NCI-H1092 (cell line): ENCODE results near the gene ATXN1.

Experiments used
- DNase-seq: peaks from one replicate; lab custom pipeline; 2025; lab: John Stamatoyannopoulos, UW

The ATXN1 gene

DNA sequence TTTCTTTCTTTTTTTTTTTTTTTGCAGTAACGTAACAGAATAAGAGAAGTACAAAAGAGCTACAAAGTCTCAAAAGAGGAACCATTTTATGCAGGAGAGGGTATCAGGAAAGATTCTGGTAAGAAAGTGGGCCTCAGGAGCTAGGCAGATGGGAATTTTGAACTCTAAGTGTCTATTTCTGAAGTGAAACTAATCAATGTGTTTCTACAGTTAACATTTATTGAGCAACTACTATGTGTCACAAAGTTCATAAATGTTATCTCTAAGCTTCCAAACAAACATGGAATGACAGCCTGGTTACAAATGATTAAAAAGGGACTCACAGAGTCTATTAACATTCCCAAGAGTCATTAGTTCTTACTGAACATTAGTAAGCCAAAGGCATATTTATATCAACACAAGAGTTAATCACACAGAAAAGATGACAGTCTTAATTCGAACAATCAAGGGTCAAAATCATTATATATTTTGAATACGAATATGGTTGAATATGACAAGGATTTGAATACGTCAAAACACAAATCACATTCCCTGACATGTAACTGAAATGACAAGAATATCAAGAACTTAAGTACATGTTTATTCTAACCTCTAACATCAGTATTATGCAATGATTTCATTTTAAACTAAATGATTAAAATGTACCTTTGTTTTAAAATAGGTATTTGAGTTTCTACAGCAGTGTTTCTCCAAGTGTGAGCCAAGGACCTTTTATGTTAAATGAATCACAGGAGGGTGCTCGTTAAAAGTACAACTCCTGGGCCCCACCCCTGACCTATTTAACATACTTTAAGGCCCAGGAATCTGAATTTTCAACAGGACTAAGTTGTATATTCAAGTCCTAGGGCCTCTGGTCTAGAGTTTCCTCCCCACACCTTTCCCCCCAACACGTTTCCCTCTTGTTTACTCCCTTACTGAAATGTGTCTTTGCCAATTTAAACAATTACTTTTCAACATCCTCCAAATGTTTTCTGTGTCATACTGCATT, 89.7 kb downstream of the ATXN1 start:
- DNase-seq, result no peak

DNA sequence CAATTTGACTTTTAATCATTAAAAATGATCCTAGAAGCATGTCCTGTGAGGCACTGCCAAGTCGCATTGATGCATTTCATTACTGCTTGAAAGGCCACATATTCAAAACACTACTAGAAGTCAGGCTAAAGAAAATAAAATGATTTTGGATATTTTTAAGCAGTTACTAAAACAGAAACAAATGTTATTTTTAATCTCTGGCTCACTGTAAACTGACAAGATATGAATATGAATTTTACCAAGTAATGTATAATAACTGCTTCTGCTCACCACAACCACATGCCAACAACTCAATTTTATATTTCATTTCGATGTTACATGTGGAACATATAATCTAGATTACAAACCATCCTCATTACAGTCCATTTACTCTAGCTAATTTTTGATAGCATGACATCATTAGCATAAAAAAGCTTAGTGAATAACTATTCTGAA, 90.6 kb downstream of the ATXN1 start:
- DNase-seq, result no peak

DNA sequence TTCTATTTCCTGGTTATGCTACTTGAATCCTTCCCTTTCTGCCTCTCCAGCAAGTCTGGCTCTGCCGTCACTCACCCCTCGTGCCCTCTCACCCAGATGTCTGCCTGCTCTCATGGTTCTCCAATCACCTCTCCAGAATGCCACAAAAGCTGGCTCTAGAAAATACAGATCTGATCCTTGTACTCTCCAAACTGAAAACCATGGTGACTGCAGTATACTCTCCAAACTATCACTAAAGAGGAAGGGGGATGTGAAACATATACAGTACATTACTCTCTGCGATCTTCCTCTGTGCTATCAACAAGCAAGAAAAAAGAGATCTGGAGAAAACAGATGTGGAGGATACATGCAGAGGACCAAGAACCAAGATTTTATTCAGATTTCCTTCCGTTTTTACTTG, 91.1 kb downstream of the ATXN1 start:
- DNase-seq, result no peak

DNA sequence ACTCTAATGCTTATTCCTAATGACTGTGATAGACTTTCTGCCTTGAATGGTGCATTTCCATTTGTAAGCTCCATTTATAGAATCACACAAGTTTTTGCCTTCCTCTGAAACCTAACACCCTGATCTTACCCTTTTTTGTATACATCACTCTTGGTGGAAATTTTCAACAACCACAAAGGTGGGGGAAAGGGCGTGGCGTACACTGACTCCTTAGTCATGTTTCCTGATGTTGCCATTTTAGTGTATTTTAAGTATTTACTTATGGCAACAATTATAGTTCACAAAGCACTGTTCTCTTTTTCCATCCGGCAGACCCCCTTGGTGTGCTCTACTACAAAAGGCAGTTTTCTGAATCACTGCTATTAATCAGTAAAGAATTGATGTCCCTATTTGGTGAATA, 92.0 kb downstream of the ATXN1 start:
- DNase-seq, result no peak

DNA sequence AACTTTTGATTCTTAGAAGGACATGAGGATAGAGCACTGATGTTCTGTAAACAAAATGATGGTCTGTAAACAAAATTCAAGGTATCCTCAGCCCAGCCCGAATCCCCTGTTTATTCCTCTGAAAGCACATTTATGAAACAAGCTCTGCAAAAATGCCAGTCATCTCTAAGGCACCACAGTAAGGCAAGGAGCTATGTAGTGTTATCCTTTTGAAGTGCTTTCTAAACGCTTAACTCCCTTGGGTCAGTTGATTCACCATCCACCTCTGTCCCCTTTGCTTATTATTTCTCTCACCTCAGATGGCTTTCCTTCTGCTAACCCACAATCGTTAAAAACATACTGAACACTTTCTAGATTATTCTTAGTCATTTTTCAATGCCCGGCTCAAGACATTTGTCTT, 93.8 kb downstream of the ATXN1 start:
- DNase-seq, result no peak

DNA sequence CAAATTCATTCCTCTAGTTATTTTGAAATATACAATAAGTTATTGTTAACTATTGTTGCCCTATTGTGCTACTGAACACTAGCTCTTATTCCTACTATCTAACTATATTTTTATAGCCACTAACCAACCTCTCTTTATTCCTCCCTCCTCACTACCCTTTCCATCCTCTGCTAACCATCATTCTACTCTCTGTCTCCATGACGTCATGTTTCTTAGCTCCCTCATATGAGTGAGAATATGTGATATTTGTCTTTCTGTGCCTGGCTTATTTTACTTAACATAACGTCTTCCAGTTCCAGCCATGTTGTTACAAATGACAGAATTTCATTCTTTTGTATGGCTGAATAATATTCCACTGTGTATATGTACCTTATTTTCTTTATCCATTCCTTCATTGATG, 95.3 kb downstream of the ATXN1 start:
- no peak for DNase-seq

DNA sequence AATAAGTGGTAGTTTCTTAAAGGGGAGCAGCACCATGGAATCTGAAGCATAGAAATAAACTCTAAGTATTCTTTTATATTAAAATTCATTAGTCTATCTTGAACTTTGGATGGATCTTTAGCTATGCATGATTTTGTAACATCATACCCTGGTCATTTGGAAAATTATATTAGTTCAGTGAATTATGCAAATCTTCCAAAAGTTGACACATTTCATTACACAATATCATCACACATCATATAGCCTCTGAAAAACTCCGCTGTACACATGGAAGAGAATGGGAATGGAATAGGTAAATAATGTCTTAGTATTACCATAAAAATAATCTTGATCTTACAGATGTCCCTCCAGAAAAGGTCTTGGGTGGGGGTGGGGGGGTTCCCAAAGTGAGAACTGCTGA, 96.1 kb downstream of the ATXN1 start:
- no peak for DNase-seq

DNA sequence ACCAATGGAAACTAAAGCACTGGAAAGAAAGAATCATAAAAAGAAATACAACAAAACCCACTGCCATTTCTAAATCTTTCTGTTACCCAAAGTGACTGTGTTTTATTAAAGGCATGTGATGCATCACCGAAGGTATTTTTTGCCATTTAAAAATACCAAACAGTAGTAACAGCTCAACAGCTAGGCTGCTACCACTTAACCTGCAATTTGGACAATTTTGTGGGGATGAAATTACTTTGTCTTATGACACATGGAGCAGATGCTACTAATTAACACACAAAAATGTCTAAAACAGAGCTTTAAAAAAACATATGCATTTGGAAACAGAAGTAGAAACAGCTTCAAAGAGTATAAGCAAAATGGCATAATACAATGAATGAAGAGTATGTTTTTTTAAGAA, 97.4 kb downstream of the ATXN1 start:
- no peak for DNase-seq

DNA sequence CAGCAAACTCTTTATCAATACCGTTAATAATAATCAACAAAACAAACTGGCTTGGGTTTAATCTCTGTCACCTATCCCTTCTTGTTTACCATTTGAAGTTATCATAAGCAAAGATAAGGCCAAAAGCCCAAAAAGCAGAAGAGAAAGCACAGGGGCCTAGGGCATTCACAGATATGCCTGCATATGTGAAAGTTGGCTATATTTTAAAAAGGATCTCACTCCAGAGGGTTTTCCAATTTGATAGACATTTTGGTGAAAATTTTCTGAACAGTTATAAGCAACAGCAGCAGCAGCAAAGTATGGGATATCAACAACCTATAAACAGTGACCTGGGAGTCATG, 101.1 kb downstream of the ATXN1 start:
- DNase-seq, result no peak

DNA sequence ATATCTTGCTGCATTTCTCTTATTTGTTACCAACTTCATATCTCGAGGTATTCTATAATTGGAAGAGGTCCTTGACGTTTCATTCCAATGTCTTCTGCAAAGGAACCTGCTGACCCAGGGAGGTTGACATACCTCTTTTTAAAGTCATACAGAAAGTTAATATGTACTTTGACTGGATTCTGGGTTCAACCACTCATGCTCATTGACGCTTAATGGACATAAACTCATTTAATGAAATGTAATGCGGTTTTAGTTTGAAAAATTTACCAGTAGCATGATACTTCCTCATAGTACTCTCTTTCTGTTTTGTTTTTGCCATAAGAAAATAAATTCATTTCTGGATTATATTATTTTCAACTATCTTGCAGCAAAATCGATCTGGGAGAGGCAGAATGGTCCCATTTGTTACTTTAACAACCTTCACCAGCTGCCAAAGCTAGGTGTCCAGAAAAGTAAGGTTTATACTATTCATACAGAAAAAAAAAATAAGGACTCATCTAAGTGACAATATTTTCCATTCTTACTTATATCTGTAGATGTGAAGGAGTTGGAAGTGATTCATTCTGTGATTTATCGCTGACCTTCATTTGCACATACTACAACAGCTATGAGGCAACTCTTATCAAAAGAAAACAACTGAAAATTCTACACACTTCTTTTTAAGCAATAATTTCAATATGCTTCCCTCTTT, 101.6 kb downstream of the ATXN1 start:
- no peak for DNase-seq

DNA sequence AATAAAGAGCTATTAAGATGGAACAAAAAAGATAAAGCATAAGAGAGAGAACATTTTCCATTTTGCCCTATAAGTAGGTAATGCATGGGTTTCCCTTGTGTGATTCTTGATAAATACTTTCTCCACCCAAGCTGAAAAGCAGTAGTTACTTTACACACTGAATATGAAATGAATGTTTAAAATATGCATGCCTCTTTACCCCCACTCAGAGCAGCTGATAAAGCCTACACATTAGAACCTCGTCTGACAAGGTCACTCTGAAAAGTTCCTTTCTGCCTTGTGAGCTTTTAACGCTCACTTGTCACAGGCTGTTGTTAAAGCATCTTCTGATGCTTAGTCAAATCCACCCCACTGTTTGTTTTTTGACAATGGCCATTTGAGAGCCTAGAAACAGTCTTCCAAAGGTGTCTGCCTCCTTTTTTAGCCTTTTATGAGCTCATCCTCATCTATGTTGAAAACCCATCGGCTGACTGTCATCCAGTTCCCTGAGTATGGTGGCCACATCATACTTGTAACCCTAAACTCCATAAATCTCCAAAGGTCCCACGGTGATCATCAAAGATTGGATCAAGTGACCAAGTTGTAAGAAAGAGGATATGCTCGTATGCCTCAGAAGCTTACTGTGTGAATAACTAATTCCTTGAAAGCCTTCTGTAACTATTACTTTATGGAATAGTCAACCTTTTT, 102.8 kb downstream of the ATXN1 start:
- DNase-seq, result no peak

DNA sequence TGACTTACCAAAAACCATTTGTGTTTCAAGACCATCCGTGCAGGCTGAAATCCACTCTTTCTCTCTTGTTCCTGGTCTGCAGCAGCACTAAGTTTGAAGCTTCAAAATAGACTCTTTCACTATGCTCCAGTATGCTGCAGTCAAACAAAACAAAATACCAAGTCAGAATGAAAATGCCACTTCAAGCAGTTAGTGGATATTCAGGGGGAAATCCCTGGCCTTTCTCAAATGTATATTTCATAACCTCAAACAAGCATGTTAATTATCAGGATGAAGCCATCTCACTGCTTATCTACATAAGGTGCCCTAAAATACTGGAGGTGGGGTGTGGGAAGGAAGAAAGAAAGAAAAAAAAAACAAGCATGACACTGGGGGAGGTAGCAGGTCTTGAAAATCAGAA, 103.5 kb downstream of the ATXN1 start:
- no peak for DNase-seq

DNA sequence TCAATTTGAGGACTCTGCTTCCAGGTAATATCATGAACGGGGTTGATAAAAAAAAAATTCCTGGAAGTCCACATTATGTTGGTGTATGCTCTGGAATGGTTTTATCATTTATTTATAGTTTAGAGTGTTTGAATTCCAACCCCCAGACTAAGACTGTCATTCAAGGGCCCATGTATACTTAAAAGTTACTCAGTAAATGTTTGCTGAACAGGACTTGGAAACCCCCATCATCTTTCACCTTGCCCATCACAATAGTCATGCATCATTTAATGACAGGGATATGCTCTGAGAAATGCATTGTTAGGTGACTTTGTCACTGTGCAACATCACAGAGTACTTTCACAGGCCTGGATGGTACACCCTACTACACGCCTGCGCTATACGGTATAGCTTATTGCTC, 104.8 kb downstream of the ATXN1 start:
- DNase-seq, result no peak

DNA sequence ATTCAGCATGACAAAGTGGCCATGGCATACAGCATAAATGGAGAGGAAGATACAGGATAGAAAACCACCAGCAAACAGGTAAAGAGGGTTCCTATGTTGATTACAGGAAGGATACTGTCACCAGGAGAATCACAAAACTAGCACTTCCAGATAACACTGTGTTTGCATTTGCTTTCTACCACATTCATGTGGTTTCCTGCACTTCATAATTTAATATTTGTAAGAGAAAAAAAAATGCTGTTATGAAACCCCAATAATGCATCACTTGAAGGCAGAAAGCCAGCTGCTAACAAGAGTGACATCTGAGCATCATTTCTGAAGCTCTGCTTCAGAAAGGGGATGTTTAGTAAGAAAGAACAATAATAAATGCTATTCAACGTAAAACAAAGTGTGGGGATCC, 106.6 kb downstream of the ATXN1 start:
- no peak for DNase-seq

DNA sequence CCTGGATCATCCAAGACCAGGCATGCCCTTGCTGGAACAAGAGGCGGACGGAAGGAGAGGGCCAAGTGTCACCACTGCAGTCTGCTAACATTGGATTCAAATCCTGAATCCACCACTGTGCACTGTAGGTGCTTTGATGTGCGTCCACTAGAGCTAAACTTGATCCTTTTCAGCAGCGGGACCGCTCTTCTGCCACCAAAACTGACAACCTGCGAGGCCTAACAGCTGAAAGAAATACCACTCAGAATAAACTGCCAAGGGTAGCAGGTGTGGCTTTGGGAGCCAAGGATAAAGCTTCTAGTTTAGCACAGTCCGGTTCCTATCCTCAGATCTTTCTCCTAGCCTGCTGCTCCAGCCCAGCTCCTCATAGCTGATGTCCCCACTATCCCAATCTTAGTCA, 108.0 kb downstream of the ATXN1 start:
- no peak for DNase-seq

DNA sequence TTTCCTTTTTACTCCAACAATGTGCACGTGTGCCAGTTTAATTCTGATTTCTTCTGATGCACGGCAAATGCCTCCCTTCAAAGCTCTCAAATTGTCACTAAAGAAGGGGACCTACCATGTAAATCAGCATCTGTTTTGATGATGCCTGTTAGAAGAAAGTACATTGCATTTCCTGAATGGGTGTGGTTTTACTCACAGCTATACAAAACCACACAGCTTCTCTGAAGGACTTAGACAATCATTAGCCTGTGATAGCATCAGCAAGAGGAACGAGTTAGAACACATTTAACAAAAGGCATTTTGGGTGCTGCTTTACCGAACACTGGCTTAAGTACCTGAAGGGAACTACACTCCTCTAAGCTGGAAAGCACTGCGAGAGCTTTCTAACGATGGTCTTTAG, 109.4 kb downstream of the ATXN1 start:
- DNase-seq, result no peak

DNA sequence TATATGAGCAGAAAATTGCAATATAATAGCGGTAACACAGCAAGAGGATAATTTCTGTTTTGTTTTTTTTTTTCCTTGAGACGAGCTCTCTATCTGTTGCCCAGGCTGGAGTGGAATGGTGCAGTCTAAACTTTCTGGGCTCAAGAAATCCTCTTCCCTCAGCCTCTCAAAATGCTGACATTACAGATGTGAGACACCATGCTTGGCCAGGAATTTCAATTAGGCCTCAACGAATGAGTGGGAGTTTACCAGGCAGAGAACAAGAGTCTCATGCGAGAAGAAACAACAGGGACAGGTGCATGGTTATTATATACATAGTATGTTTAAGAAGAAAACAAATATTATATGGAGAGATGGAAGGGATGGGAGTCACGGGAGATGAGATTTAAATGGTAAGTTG, 111.4 kb downstream of the ATXN1 start:
- no peak for DNase-seq

DNA sequence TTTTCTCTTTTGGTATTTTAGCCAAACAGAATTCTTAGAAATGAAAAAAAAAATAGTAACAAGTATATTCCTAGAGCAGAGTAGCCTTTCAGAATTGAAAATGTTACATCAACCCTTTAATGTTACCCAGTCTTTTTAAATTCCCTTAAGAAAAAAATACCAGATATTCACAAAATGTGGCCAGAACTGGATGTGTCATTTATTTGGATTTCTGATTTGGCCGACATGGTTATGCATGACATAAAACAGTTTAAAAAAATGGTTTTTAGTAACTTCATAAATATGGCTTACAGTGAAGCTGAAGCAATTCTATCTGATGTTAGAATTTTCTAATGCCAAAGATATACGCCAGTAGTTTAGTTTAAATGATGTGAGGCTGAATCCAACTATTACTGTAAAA, 112.0 kb downstream of the ATXN1 start:
- DNase-seq, result no peak

DNA sequence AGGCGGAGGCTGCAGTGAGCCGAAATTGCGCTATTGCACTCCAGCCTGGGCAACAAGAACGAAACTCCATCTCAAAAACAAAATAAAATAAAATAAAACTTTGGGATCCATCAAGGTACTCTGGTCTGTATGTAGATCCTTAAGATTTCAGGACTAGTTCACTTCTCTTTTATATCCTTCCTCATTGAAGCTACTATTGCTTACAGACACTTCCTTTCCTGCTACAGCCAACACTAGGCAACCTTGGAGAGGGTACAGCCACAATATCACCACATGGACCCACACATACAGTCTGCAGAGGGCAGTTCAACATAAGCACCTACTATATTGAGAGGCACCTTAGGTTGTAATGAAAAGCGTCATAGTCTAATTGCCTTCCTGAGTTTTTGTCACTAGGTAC, 113.3 kb downstream of the ATXN1 start:
- no peak for DNase-seq

DNA sequence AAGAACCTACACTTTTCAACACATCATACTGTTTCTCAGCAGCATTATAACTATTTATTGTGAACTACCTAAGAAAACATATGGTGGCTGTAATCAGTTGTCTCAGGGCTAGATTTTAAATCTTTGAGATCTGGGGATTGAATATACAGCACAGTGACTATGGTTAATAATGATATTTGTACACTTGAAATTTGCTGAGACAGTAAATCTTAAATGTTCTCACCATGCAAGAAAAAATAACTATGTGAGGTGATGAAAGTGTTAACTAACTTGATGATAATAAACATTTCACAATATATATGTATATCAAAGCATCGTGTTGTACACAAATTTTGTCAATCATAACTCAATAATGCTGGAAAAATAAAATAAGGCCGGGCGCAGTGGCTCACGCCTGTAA, 113.8 kb downstream of the ATXN1 start:
- DNase-seq, result no peak

DNA sequence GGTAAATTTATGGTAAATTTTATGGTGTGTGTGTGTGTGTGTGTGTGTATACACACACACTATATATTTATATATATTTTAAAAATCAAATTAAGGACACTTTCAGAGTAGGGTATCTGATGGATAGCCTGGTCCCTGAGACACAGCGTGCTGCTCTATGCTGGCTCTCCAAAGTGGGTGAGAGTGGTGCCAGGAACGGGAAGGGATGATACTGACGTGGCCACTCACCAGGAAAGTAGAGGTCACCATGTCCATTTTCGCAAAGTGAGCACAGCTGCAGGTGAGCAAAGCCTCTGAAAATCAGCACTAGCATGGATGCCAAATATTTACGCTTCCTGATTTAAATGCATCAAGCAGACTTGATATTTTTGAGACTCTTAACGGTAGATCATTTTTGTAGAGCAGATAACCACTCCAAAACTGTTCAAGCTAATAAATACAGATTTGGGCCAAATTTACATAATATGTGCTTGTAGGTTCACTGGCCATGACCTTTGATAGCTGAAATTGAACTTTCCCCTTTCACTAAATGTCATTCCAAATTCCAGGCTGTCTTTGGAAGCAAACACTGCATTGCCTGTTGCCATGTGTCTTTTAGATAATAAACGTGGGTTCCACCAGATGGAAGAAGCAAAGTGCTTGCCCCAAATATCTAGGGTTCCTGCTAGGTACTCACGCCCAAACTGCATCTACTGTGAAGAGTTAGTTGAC, 116.6 kb downstream of the ATXN1 start:
- DNase-seq, result no peak
